Esophagus squamous epithelium (tissue), 4 donors: ENCODE data around the gene CRYBA2.

Source experiments
- CTCF ChIP-seq, 6 experiments: fragments of 450-650 bp in 4 of 6; fragments of 200-600 bp in 2 of 6; sonication (generic) in 2 of 6; IDR thresholded peaks; one replicate each; pipeline ENCODE4 v1.5.1; 2016 to 2019; ENCODE audit warnings: antibody characterized with exemption in 6 of 6, mild to moderate bottlenecking in 4 of 6, moderate library complexity in 4 of 6
- POLR2A ChIP-seq, 4 donors: fragments of 450-650 bp; IDR thresholded peaks; one replicate each; pipeline ENCODE4 v1.6.1; 2017; ENCODE audit warnings: antibody characterized with exemption in 4 of 4, mild to moderate bottlenecking in 4 of 4, moderate library complexity in 3 of 4

GRCh38 chr2:219003267-219003634, 10.0 kb upstream of the CRYBA2 start:
- TF ChIP-seq CTCF (IDR thresholded peaks at IDR 0.05) (no peak), POLR2A (IDR thresholded peaks at IDR 0.05) (no peak)
